ENCODE measurements around the gene PRR29.

PRR29 gene

DNA sequence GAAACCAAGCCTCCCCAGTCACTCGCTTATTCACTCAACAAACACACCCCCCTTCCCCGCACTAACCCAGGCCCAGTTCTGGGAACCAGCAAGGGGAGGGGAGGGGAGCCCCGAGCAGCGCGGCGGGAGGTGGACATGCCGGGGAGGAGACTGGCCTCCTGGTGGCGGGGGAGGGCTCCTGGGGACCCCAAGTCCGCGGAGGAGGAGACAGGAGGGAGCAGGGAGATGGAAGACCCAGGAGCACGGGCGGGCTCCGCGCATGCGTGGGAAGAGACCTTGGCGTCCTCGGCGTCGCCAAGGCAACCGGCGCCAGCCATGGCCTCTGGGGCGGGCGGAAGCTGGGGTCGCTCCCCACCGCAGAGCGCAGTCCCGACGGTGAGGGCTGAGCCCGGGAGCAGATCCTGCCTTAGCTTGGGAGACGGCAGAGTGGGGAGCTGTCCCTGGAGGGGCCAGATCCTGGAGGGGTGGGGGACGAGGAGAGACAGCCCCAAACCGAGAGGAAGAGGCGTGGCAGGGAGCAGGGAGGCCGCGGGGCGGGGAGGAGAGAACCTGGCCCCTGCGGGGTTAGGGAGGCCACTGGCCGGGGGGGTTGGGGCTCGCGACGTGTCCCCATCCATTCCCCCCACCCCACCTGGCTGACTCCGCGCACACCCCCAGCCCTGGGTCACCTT is at the start of gene PRR29:
Gene PRR29, plus strand, starts transcription at position 302 of the 671 bp plus-strand sequence. Its CDS starts 14 bp downstream, at position 316.
- no peaks in the 10 kb centered on the region for H3K79me2 ChIP-seq (ENCODE audit: low read length)
- no peaks in the 10 kb centered on the region for H3K9me3 ChIP-seq (ENCODE audit: insufficient read depth, low read length)
- no peak within 1 kb of the TSS for H3K27ac ChIP-seq (ENCODE audit: low read length)
- peak within 1 kb of the TSS; percentile 86 for H3K4me3 ChIP-seq (ENCODE audit: low read length)
- peak within 1 kb of the TSS; percentile 36; the same call in 1 of the 2 replicates for H3K9ac ChIP-seq (ENCODE audit: low read length)
- H3K27me3 ChIP-seq (ENCODE audit: low read depth, low read length): peaks cover 33% of the 10 kb centered on the region
- peaks cover 2% of the 10 kb centered on the region for H3K36me3 ChIP-seq (replicated peaks; ENCODE audit: low read depth, low read length)
- H3K4me2 ChIP-seq (ENCODE audit: low read length): peak within 1 kb of the TSS; percentile 98
- H2AFZ ChIP-seq (ENCODE audit: low read depth, low read length): peak within 1 kb of the TSS; percentile 73
- H4K20me1 ChIP-seq (ENCODE audit: insufficient read depth, low read length): no peaks in the 10 kb centered on the region
- TF ChIP-seq CTCF (IDR thresholded peaks at IDR 0.05; ENCODE audit: low read depth, low read length) (no peak), EZH2phosphoT487 (IDR thresholded peaks at IDR 0.05; ENCODE audit: low read depth) (no peak)
- H3K4me1 ChIP-seq (ENCODE audit: low read length): peaks cover 9% of the 10 kb centered on the region

DNA sequence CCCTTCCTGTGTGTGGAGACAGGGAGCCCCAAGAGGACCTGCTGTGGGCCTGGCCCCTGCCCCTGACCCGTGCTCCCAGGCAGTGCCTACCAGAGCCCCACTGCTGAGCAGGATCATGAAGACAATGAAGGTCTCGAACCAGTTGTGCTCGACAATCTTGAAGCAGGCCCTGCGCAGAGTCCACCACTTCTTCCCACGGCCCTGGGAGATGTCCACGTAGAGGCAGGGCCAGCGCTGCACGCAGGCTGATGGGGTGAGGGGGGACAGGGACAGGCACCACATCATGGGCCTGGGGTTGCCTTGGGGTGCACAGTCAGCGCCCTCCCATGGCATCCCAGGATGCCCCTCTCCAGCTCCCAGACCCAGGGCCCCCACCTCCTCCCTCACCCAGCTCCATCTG is 49.6 kb upstream of the PRR29 start:
- peaks cover 30% of the 10 kb centered on the region for H3K4me1 ChIP-seq (ENCODE audit: low read length)
- H2AFZ ChIP-seq (ENCODE audit: low read depth, low read length): no peak overlapping the region
- no peak overlapping the region for H3K4me3 ChIP-seq (ENCODE audit: low read length)
- H4K20me1 ChIP-seq (ENCODE audit: insufficient read depth, low read length): no peaks in the 10 kb centered on the region
- H3K4me2 ChIP-seq (ENCODE audit: low read length): no peak overlapping the region
- no peaks in the 10 kb centered on the region for H3K36me3 ChIP-seq (replicated peaks; ENCODE audit: low read depth, low read length)
- H3K9me3 ChIP-seq (ENCODE audit: insufficient read depth, low read length): no peaks in the 10 kb centered on the region
- H3K79me2 ChIP-seq (ENCODE audit: low read length): no peaks in the 10 kb centered on the region
- H3K27me3 ChIP-seq (ENCODE audit: low read depth, low read length): peaks cover 15% of the 10 kb centered on the region
- H3K27ac ChIP-seq (ENCODE audit: low read length): no peak overlapping the region
- no peak for TF ChIP-seq CTCF (IDR thresholded peaks at IDR 0.05; ENCODE audit: low read depth, low read length)
- TF ChIP-seq EZH2phosphoT487 (IDR thresholded peaks at IDR 0.05; ENCODE audit: low read depth): no peak
- H3K9ac ChIP-seq (ENCODE audit: low read length): no peak overlapping the region

GRCh38 chr17:63949576-63950250 is 48.4 kb upstream of the PRR29 start:
- peaks cover 15% of the 10 kb centered on the region for H3K27me3 ChIP-seq (ENCODE audit: low read depth, low read length)
- no peak overlapping the region for H3K27ac ChIP-seq (ENCODE audit: low read length)
- H3K36me3 ChIP-seq (replicated peaks; ENCODE audit: low read depth, low read length): no peaks in the 10 kb centered on the region
- peaks cover 42% of the 10 kb centered on the region for H3K4me1 ChIP-seq (ENCODE audit: low read length)
- no peaks in the 10 kb centered on the region for H3K79me2 ChIP-seq (ENCODE audit: low read length)
- H2AFZ ChIP-seq (ENCODE audit: low read depth, low read length): no peak overlapping the region
- no peak overlapping the region for H3K9ac ChIP-seq (ENCODE audit: low read length)
- H3K4me2 ChIP-seq (ENCODE audit: low read length): no peak overlapping the region
- H3K9me3 ChIP-seq (ENCODE audit: insufficient read depth, low read length): no peaks in the 10 kb centered on the region
- H4K20me1 ChIP-seq (ENCODE audit: insufficient read depth, low read length): no peaks in the 10 kb centered on the region
- H3K4me3 ChIP-seq (ENCODE audit: low read length): no peak overlapping the region
- TF ChIP-seq CTCF (IDR thresholded peaks at IDR 0.05; ENCODE audit: low read depth, low read length) (0 out of 2 replicates have a peak, but pooled peaks have one; percentile 9), EZH2phosphoT487 (IDR thresholded peaks at IDR 0.05; ENCODE audit: low read depth) (no peak)
